ENCODE results near the gene ELP6.
"Not testable (repeated sequence)": the region's sequence is repeated elsewhere in the genome, so short reads cannot be mapped to it uniquely, and the experiment has no call there.

ELP6 gene

GRCh38 chr3:47482366-47482765 is 31.1 kb downstream of the ELP6 start:
- DNase-seq (ENCODE audit: low read depth in 1 of 2, low spot score in 1 of 2), result no peak
- TF ChIP-seq SPI1 (IDR thresholded peaks at IDR 0.05; ENCODE audit: borderline replicate concordance, low read depth) (no peak), REST (IDR thresholded peaks at IDR 0.05; ENCODE audit: insufficient replicate concordance, low read depth) (no peak), POLR2AphosphoS5 (IDR thresholded peaks at IDR 0.05; ENCODE audit: low read depth) (no peak), CTCF (IDR thresholded peaks at IDR 0.05; ENCODE audit: insufficient read depth, low read length) (no peak), GABPA (IDR thresholded peaks at IDR 0.05; ENCODE audit: low read depth) (no peak)
- no peak overlapping the region for H3K27ac ChIP-seq (replicated peaks)

DNA sequence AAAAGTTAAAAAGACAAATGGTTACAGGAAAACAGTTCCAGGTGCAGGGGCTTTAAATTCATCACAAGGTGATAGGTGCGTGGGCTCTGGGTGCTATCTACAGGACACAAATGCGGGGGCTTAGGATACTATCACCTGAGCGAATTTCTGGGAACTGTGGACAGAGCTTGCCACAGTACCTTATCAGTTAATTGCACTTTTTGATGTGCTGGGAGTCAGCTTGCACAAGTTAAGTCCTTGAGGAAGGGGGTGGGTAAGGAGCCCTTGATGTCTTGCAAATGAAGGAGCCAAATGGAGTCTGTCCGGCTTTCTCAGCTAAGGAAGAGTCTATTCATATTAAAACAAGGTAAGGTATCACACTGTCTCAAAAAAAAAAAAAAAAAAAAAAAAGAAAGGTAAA is 31.7 kb downstream of the ELP6 start:
- H3K4me3 ChIP-seq (replicated peaks; ENCODE audit: insufficient read depth, low read length); DNase-seq (ENCODE audit: low read depth in 1 of 2, low spot score in 1 of 2); H3K27ac ChIP-seq (replicated peaks); H3K27me3 ChIP-seq (ENCODE audit: insufficient read depth, poor library complexity, severe bottlenecking): not testable (repeated sequence)

More at GRCh38 chr3:47482366-47482765, 31.1 kb downstream of the ELP6 start:
- Histone ChIP-seq H3K27me3 (ENCODE audit: insufficient read depth, poor library complexity, severe bottlenecking) (no peaks in the 10 kb centered on the region), H3K4me3 (replicated peaks; ENCODE audit: insufficient read depth, low read length) (no peak overlapping the region)

DNA sequence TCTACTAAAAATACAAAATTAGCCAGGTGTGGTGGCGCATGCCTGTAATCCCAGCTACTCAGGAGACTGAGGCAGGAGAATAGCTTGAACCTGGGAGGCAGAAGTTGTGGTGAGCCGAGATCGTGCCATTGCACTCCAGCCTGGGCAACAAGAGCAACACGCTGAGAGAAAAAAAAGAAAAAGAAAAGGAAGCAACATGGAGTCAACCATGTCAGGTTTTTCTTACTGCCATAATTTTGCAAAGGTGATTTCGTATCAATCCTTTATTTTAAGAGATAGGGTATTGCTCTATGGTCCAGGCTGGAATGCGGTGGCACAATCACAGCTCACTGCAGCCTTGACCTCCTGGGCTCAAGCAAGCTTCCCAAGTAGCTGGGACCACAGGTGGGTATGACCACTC is 33.2 kb downstream of the ELP6 start:
- not testable (repeated sequence) for DNase-seq (ENCODE audit: low read depth in 1 of 2, low spot score in 1 of 2); H3K4me3 ChIP-seq (replicated peaks; ENCODE audit: insufficient read depth, low read length); H3K27me3 ChIP-seq (ENCODE audit: insufficient read depth, poor library complexity, severe bottlenecking); H3K27ac ChIP-seq (replicated peaks)

GRCh38 chr3:47479826-47480160 is 33.7 kb downstream of the ELP6 start:
- H3K27ac ChIP-seq (replicated peaks), result no peak overlapping the region
- TF ChIP-seq REST (IDR thresholded peaks at IDR 0.05; ENCODE audit: insufficient replicate concordance, low read depth), result no peak
- no peak for TF ChIP-seq GABPA (IDR thresholded peaks at IDR 0.05; ENCODE audit: low read depth)
- TF ChIP-seq POLR2AphosphoS5 (IDR thresholded peaks at IDR 0.05; ENCODE audit: low read depth), result no peak
- TF ChIP-seq CTCF (IDR thresholded peaks at IDR 0.05; ENCODE audit: insufficient read depth, low read length), result no peak
- no peak for TF ChIP-seq SPI1 (IDR thresholded peaks at IDR 0.05; ENCODE audit: borderline replicate concordance, low read depth)
- no peak for DNase-seq (ENCODE audit: low read depth in 1 of 2, low spot score in 1 of 2)
- H3K4me3 ChIP-seq (replicated peaks; ENCODE audit: insufficient read depth, low read length), result no peak overlapping the region
- H3K27me3 ChIP-seq (ENCODE audit: insufficient read depth, poor library complexity, severe bottlenecking), result no peaks in the 10 kb centered on the region

DNA sequence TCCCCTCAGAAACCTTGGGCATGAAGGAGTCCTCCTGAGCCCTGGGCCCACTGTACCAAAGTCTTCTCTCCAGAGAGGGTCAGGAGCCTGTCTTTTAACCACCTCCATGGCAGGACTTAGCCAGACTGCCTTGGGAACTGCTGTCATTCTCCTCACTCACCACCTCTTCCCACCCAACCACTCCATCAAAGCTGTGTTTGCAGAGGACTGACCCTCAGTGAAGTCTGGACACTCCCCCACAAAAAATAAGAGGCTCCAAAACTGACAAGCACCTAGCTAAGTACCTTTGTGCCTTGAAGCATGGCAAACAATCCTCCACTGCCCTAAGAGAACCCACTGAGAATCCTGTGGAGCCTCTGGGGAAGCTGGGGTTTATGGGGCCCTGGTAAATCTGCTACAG is 35.5 kb downstream of the ELP6 start:
- H3K4me3 ChIP-seq (replicated peaks; ENCODE audit: insufficient read depth, low read length), result no peak overlapping the region
- no peaks in the 10 kb centered on the region for H3K27me3 ChIP-seq (ENCODE audit: insufficient read depth, poor library complexity, severe bottlenecking)
- TF ChIP-seq REST (IDR thresholded peaks at IDR 0.05; ENCODE audit: insufficient replicate concordance, low read depth) (no peak), GABPA (IDR thresholded peaks at IDR 0.05; ENCODE audit: low read depth) (no peak)
- H3K27ac ChIP-seq (replicated peaks), result no peak overlapping the region
- no peak for DNase-seq (ENCODE audit: low read depth in 1 of 2, low spot score in 1 of 2)

Data from HL-60 (cell line).